AG09319 (cell line): ENCODE results near the gene MFNG.

ENCODE experiments used
- DNase-seq: peaks from one replicate; pipeline ENCODE4 v3.0.0-alpha.2; 2010; ENCODE audit warnings: low read depth; ENCODE audit errors: extremely low read depth
- CTCF ChIP-seq: IDR thresholded peaks from 2 replicates; pipeline ENCODE4 v1.5.1; 2011; ENCODE audit warnings: low read depth, mild to moderate bottlenecking, inconsistent platforms, low read length, moderate library complexity

MFNG gene

GRCh38 chr22:37503183-37503683 lies 17.0 kb upstream of the MFNG start:
- TF ChIP-seq CTCF: no peak
- no peak for DNase-seq

- no peak for DNase-seq
- no peak for TF ChIP-seq CTCF
Observed at GRCh38 chr22:37502342-37503182, 16.4 kb upstream of the MFNG start.

GRCh38 chr22:37501610-37502341 lies 15.6 kb upstream of the MFNG start:
- peak; percentile 49 for DNase-seq
- no peak for TF ChIP-seq CTCF

DNA sequence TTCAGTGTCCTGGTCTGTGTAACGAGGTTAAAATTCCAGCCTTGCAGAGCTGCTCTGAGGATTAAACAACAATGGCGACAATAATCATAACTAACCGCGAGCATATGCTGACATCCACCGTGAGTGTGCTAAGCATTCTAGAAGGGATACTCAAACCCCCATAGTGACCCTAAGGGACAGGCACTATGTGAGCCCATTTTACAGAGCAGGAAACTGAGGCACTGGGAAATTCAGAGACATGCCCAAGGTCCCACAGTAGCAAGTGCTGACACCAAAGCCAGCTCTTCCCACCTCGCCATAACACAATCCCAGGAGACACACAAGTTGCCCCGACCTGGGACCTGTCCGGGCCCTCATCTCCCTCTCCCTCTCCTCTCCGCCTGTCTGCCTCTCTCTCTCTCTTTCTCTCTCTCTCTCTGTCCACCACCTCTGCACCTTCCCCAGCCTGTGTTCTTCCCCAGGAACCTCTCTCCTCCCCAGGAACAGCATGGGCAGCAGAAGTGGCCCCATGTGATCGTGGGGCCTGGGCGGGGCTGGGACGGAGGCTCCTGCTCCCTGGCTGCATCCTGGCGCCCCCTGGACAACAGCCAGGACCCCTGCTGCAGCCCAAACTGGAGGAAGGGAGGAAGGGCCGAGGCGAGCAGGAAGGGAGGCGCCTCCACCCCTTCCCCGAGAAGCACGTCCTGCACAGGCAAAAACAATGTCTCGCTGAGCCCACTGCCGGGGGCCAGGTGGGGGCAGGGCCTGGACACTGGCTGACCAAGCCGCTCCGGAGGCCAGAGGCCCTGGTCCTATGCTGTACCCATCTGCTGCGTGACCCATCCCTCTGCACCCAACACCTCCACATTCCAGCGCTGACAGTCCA lies 14.8 kb upstream of the MFNG start:
- no peak for TF ChIP-seq CTCF
- no peak for DNase-seq

- DNase-seq: no peak
- TF ChIP-seq CTCF: no peak
Observed at GRCh38 chr22:37499789-37500540, 13.8 kb upstream of the MFNG start.

GRCh38 chr22:37499027-37499707 lies 13.0 kb upstream of the MFNG start:
- no peak for TF ChIP-seq CTCF
- no peak for DNase-seq
